Stimulated activated CD8-positive, alpha-beta memory T cell treated with anti-CD3 and anti-CD28 coated beads, Interleukin-12 subunit alpha, Interleukin-12 subunit beta, amount 100 ng/mL, for 24 hours (primary cell): Measurements from ENCODE around the gene LRFN2.

Experiments
- DNase-seq: peaks from one replicate; pipeline ENCODE4 v3.0.0-alpha.2; 2020; ENCODE audit errors: extremely low read depth

LRFN2 gene

DNA sequence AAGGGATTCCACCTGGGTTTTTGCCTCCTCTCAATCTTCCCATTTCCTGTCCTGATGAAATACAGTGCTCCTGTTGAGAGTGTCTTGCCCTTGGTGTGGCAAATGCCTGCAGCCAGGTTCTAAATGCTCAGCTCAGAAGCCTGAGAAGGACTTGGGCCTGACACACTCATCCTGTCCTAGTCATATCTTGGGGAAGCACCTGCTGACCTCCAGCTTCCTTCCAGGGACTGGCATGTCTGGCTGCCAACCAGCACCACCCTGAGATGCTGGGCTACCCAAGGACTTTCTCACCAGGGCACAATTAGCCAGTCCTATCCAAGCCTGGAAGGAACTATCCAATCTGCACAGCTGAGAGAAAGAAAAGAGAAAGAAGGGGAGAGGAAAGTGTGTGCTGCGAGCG, 43.4 kb downstream of the LRFN2 start:
- no peak for DNase-seq

DNA sequence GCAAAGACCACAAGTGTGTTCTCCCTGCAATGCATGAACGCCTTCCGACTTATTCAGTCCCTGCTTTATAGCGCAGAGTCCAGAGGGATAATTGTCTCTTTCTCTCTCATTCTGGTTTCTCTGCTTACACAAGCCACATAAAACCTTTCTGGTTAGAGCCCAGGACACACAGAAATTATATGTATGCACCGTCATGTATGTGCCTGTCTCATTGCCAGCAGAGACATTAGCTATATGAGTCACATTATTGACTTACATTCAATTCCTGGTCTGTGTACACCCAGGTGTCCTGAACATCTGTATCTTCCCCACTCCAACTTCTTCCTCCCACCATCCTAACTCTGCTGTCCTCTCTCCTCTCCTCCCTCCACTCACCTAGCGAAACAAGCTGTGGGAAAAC, 44.0 kb downstream of the LRFN2 start:
- no peak for DNase-seq

DNA sequence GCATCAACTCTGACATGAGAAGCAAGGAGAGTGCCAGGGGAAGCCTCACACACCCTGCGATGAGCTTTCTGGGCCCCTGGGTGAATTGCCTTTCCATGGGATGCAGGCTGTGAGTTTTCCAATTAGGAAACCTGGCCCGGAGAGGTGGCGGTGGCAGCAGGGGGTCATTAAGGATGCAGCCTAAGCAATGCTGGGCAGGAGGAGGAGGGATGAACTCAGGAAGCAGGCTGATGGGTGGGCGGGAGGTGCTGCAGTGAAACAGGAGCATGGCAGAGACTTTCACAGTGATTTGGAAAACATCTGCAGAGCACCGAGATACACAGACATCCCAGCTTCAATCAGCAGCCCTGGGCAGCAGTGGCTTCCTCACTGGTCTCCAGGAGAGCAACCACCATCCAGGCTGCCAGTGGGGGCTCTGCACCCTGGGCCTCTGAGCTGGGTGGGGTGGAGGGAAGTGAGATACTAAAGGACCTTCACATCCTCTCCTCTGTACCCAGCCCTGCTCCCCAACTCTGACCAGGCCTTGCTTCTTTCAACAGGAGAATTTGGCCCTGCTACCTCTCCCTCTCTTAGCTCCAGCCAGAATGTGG, 44.9 kb downstream of the LRFN2 start:
- DNase-seq: no peak

DNA sequence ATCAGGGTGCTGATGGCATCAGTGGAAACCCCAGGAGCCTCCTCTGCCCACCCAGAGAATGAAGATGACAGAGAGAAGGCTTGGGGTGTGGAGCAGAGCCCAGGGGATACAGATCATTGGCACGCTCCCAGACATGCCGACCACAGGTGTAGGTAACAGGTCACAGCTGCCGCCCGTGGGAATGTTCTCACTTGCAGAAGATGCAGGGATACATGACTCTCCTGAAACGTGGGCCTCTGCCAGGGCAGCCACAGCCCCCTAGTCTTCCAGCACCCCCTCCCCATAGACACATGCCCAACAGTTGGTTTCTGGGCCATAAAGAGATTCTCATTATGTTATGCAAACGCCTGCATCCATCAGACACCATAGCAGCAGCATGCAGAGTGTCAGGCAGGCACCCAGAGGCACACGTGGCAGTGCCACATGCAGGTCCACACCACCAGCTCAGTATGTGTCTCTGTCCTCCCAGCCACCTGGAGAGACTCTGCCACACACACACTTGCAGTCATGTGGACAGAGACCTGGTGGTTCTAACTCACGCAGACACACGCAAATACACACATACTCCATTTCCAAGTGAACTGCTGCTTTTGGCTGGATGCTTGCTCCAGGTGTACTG, 45.5 kb downstream of the LRFN2 start:
- no peak for DNase-seq

GRCh38 chr6:40540790-40541189, 46.4 kb downstream of the LRFN2 start:
- no peak for DNase-seq

DNA sequence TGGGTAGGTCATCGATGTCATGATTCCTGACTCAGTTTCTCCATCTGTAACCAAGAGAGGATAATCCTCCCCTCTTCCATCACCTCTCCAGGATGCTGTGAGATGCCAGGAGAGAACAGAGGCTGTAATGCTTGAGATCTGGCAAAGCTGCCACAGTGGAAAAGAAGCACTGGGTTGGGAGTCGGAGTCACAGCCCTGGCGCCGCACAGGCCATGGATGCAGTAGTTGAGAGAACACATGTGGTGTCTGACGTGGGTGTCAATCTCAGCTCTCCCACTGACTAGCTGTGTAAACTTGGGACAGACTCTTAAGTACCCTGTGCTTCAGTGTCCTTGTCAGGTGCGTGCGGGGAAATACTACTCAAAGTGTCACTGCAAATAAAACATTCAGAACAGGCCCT, 47.3 kb downstream of the LRFN2 start:
- no peak for DNase-seq

DNA sequence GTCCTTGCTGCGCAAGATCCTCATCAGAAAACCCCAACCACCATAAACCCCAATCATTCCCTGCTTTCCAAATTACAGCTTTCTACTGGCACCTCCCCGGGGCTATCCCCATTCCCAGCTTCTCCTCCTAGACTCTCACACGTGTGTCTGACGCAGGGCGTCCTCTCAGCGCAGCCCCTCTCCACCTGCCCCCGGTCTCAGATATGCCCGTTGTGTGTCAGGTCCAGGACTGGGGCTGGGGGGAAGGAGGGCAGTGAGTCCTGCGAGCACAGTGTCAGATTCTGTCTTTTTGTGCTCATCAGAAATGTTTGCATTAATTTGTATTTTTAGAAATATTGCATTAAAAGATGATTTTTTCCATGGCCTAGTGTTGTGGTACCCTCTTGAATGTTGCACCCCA, 48.6 kb downstream of the LRFN2 start:
- DNase-seq: no peak

GRCh38 chr6:40537446-40537845, 49.7 kb downstream of the LRFN2 start:
- DNase-seq: no peak

- no peak for DNase-seq
These were observed 50.7 kb downstream of the LRFN2 start for GRCh38 chr6:40536442-40536841.

- DNase-seq: no peak
These were observed 51.3 kb downstream of the LRFN2 start for GRCh38 chr6:40535819-40536380.

DNA sequence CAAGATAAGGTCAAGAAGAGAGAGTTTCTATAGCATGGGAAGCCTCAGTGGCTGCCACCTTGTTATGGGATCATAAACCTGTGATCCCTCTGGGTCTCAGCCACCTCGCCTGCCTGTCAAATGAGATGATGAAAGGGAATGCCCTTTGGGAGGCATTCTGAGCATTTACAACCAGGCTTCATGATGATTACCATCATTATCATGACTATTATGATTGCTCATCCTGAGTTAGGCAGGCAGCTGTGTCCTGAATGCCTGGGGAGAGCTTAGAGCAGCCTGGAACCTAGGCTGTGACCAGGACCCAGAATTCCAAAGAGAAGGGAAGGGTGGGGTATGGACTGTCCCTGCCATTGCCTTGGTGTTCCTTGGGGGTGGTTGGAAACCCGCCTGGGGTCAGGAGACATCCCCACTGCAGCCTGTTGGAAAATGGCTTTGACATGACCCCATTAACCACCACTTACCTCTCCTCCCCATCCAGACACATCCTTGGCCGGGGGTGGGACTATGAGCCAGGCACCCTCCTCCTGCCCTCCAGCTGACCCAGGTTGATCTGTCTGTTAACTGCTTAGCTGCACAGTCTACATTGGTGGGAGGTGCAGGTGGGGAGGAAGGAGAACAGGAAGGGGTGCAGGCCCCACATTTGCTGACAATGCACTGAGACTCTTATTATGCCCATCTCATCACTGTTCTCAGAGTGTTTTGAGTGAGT, 51.9 kb downstream of the LRFN2 start:
- DNase-seq: no peak

DNA sequence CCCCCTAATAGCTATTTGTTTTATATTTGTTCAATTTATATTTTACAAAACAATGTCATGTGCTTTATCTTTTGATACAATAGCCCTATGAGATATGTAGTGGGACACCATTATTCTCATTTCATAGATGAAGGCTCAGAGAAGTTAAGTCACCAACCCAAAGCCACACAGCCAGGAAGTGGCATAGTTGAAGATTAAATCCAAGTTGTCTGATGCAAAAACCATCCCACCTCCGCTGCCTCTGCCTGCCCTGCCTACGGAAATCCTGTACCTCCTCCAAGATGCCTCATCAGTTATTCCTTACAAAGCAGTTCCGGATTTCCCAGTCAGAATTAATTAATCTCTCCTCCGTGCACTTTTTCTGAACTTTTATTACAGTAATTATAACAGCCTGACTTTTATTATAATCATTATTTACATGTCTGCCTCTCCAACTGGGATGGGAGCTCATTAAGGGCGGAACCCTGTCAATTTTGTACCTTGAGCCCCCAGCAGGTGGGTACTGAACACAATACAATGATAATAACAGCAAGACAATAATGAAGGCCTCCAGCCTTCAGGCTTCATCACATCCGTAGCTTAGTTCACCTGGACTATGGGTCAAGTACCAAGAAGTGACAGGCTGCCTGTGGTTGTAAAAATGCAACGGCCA, 54.7 kb downstream of the LRFN2 start:
- DNase-seq: no peak

- no peak for DNase-seq
These were observed 57.2 kb downstream of the LRFN2 start for GRCh38 chr6:40529919-40530318.

GRCh38 chr6:40529040-40529439, 58.1 kb downstream of the LRFN2 start:
- no peak for DNase-seq

- DNase-seq: no peak
These were observed 59.1 kb downstream of the LRFN2 start for GRCh38 chr6:40528051-40528450.

DNA sequence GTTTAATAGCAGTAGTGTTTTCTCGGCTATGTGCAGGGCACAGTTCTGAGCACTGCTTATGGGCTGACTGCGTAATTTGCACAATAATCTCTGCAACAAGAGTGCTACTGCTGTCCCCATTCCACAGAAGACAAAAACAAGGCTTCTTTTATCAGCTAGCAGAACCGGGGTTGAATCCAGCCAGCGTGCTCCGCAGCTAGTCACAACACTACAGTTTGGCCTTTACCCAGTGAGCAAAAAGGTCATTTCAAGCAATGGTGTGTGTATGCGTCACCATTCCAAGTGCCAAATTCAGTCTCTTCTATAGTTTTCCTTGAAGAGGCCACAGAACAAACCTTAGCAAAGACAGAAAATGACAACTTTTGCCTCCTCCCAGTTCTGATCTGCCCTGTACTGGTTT, 61.1 kb downstream of the LRFN2 start:
- no peak for DNase-seq

- no peak for DNase-seq
These were observed 62.2 kb downstream of the LRFN2 start for GRCh38 chr6:40524797-40525585.

- DNase-seq: no peak
These were observed 63.5 kb downstream of the LRFN2 start for GRCh38 chr6:40523505-40524172.

DNA sequence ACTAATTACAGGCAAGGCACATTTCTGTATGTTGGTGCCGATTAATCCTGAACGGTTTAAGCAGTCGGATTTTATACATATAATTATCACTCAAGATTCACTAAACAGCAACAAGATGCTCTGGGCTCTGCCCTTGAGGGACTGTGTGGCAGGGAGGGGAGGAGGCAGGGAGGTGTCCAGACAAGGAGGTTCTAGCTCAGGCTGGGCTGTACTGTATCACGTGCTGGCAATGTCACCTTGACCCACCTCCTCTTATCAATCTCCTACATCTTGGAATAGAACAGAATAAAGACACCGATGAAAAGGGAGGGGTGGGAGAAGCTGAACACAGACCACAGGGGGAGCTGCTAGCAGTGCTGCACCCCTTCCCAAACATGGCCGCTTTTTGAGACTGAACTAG, 65.7 kb downstream of the LRFN2 start:
- no peak for DNase-seq

DNA sequence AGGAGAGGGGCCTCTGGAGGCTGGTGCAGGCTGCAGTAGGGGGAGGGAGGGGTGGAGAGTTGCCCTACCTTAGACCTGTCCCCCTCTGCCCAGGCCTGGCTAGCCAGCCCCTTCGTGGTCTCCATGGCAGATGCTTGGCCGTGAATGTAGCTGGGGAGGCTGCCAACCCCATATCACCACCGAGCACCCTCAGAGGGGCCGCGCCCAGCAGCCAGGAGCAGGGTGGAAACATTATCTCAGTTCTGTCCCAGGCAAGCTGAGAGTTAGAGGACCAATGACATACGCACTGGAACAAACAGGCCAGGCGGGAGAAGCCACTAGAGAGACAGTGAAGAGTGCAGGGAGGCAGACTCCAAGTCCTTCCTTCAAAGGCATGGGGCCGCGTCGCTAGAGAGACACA, 66.5 kb downstream of the LRFN2 start:
- DNase-seq: no peak

DNA sequence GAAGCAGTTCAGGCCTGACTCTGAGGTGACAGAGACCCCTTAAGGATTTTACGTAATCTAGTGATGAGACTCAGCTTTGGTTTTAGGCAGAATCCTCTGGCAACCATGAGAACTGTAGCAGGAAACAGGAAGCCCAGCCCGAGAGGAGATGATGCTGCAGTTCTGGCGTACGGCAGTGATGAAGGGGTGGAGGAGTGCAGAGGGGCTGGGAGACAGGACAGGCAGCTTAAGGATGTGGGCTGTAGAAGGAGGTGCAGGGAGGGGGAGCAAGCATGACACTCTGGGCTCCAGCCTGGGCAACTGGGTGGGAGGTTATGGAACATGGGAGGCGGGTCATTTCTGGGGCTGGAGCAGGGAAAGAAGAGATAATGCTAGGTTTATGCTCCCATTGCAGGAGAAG, 67.1 kb downstream of the LRFN2 start:
- DNase-seq: no peak
